ENCODE results near the gene REM1. TPM values are rescaled to one million over a fixed set of nuclear protein-coding genes. Genes with fewer than 3 reads are reported as not detected.
"Not testable (repeated sequence)": the region's sequence is repeated elsewhere in the genome, so short reads cannot be mapped to it uniquely, and the experiment has no call there.

REM1 gene
- total RNA-seq, 2 donors from 2014 or later: 0.66 to 1.0 TPM

DNA sequence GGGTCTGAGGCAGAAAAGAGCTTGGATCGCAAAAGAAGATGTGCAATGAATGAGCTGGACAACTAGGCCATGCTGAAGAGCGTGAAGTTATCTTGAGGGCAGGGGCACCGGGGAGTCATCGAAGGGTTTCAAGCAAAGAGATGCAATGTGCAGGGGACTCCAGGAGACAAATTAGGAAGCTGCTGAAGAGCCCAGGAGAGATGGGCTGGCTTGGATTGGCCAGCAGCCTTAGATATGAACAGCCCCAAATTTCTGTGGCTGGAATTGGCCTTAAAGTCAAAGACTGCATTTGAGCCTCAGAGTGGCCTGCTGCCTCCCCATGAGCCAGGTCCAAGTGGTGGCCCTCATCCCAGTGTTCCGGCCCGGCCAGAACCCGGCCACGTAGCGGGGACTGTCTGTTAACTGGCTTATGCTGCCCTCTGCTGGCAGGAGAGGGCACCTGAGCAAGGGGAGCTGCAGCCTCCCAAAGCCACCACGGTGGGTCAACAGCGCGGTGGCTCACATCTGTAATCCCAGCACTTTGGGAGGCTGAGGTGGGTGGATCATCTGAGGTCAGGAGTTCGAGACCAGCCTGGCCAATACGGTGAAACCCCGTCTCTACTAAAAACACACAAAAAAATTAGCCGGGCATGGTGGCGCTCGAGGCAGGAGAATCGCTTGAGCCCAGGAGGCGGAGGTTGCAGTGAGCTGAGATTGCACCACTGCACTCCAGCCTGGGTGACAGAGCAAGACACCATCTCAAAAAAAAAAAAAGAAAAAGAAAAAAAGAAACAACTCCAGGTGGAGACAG, 28.0 kb downstream of the REM1 start:
- H3K4me1 ChIP-seq; H3K27ac ChIP-seq; H3K9me3 ChIP-seq; intact Hi-C loops (cut with DNase I); H3K4me3 ChIP-seq; H3K27me3 ChIP-seq; H3K36me3 ChIP-seq (replicated peaks in 1 of 2; ENCODE audit: insufficient read depth in 1 of 2, low read depth in 2 of 2): not testable (repeated sequence)
- DNase-seq (peak; percentile 81 to 90 (median 85)), ATAC-seq (peak; percentile 94)
- TF ChIP-seq, protein P1, sequence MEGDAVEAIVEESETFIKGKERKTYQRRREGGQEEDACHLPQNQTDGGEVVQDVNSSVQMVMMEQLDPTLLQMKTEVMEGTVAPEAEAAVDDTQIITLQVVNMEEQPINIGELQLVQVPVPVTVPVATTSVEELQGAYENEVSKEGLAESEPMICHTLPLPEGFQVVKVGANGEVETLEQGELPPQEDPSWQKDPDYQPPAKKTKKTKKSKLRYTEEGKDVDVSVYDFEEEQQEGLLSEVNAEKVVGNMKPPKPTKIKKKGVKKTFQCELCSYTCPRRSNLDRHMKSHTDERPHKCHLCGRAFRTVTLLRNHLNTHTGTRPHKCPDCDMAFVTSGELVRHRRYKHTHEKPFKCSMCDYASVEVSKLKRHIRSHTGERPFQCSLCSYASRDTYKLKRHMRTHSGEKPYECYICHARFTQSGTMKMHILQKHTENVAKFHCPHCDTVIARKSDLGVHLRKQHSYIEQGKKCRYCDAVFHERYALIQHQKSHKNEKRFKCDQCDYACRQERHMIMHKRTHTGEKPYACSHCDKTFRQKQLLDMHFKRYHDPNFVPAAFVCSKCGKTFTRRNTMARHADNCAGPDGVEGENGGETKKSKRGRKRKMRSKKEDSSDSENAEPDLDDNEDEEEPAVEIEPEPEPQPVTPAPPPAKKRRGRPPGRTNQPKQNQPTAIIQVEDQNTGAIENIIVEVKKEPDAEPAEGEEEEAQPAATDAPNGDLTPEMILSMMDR (IDR thresholded peaks at IDR 0.05): peak; percentile 84 to 98 (median 94)
- 29 to 67% methylated on average over 7 to 20 of the region's 20 CpGs for WGBS, 2 donors

DNA sequence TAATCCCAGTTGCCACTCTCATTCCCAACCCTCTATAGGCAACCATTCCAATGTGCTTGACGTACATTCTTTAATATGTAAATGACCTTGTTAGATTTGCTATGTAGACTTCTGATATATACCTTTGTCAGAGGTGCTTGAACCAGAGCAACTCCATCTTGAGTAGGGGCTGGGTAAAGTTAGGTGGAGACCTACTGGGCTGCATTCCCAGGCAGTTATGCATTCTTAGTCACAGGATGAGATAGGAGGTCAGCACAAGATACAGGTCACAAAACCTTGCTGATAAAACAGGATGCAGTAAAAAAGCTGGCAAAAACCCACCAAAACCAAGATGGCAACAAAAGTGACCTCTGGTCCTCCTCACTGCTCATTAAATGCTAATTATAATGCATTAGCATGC, 30.8 kb downstream of the REM1 start:
- Histone ChIP-seq H3K27ac (no peak overlapping the region), H3K4me3 (no peak overlapping the region), H3K4me1 (no peaks in the 10 kb centered on the region), H3K9me3 (no peaks in the 10 kb centered on the region), H3K27me3 (peaks cover 0 to 4% of the 10 kb centered on the region in 2 donors), H3K36me3 (replicated peaks in 1 of 2; ENCODE audit: insufficient read depth in 1 of 2, low read depth in 2 of 2) (no peaks in the 10 kb centered on the region)
- no peak for DNase-seq
- no peak for ATAC-seq
- no peak for TF ChIP-seq POLR2A (IDR thresholded peaks at IDR 0.05)
- TF ChIP-seq, protein P1 (IDR thresholded peaks at IDR 0.05): no peak
- intact Hi-C loops (cut with DNase I): no loop called here
- WGBS, 2 donors: 86 to 95% methylated on average over 1 of the region's 1 CpG

DNA sequence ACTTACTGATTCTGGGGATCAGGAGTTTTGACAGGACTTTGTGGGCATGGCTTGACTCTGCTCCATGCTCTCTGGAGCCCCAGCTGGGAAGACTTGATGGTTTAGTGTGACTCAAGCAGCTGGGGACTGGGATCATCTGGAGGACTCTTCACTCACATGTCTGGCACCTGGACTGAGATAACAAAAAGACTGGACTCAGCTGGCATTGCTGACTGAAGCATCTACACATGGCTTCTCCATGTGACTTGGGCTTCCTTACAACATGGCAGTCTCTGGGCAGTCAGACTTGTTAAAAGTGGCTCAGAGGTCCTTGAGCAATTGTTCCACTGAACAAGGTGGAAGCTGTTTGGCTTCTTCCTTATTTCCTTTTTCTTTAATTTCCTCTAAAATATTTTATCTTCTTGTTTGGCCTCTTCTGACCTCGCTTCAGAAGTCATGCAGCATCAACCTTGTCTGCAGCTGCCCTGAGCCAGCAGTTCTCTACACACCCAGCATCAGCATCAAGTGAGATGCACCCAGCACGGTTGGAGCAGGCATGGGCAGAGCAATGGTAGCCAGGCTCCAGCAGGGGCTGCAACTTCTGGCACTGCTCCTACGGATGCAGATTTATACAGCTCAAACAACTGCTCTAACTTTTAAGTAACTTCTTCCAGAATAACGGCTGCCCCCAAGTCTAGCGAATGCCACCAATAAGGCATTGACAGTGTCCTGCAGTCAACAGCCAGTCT, 33.6 kb downstream of the REM1 start:
- Histone ChIP-seq H3K9me3 (no peaks in the 10 kb centered on the region), H3K27me3 (peaks cover 0 to 4% of the 10 kb centered on the region in 2 donors), H3K4me3 (no peak overlapping the region), H3K36me3 (replicated peaks in 1 of 2; ENCODE audit: insufficient read depth in 1 of 2, low read depth in 2 of 2) (no peaks in the 10 kb centered on the region), H3K4me1 (no peaks in the 10 kb centered on the region), H3K27ac (no peak overlapping the region)
- intact Hi-C loops (cut with DNase I): no loop called here
- ATAC-seq: no peak
- TF ChIP-seq POLR2A (IDR thresholded peaks at IDR 0.05): no peak
- TF ChIP-seq, protein P1 (IDR thresholded peaks at IDR 0.05): no peak
- DNase-seq: no peak
- WGBS, 2 donors: 76% methylated on average over 4 to 5 of the region's 5 CpGs

DNA sequence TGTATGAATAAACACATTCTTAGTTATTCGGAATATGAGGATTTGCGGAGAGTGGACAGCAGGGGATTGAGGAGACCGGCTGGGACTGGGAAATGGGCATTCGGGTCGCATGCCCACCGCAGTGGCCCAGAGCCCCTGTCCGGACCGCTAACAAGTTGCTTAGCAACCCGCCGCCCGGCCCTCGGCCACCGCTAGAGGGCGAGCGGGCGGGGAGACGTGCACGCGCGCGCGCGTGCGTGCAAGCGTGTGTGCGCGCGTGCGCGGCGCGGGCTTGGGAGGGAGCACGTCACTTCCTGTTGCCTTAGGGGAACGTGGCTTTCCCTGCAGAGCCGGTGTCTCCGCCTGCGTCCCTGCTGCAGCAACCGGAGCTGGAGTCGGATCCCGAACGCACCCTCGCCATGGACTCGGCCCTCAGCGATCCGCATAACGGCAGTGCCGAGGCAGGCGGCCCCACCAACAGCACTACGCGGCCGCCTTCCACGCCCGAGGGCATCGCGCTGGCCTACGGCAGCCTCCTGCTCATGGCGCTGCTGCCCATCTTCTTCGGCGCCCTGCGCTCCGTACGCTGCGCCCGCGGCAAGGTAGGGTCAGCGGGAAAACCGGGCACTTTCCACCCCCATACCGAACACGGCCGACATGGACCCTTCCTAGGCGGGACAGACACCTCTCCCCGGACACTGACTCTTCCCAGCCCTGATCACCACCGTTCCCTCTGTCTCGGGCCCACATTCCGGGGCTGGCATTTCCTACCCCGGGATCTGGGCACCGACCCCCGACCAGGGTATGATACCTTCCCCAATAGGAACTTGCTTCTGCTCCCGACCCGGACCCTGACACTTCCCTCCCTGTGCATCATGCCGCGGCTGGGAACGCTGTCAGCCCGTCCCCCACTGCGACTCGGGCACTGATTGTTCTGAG, 39.3 kb downstream of the REM1 start, which contains the start of gene HM13:
Gene HM13, plus strand, starts transcription at position 289 of the 918 bp plus-strand sequence. Its CDS starts 110 bp downstream, at position 399.
- H3K27ac ChIP-seq: peak within 1 kb of the TSS; percentile 62 to 94 (median 91)
- H3K27me3 ChIP-seq: no peaks in the 10 kb centered on the region
- peak; percentile 92 to 95 (median 94) for DNase-seq
- peak; percentile 96 for ATAC-seq
- peak within 1 kb of the TSS; percentile 84 to 86 for H3K4me3 ChIP-seq
- H3K36me3 ChIP-seq (replicated peaks in 1 of 2; ENCODE audit: insufficient read depth in 1 of 2, low read depth in 2 of 2): no peaks in the 10 kb centered on the region
- WGBS, 2 donors: 1% methylated on average over 31 to 86 of the region's 86 CpGs
- intact Hi-C loops (cut with DNase I): no loop called here
- TF ChIP-seq, protein P1 (IDR thresholded peaks at IDR 0.05): peak; percentile 87 to 99 (median 96)
- TF ChIP-seq POLR2A (IDR thresholded peaks at IDR 0.05): peak; percentile 94 to 96 (median 95)
- H3K9me3 ChIP-seq: no peaks in the 10 kb centered on the region
- H3K4me1 ChIP-seq: peaks cover 36% of the 10 kb centered on the region

All from body of pancreas (tissue), 4 donors.